CD4-positive, alpha-beta memory T cell (primary cell): ENCODE measurements around the gene SHROOM3. TPM values are rescaled to one million over a fixed set of nuclear protein-coding genes. Genes with fewer than 3 reads are reported as not detected.

ENCODE experiments used
- CTCF ChIA-PET: fragments of 350-600 bp; sonication (Branson Sonifier 250); formaldehyde crosslinking; loops from one replicate; lab custom pipeline; 2021; ENCODE audit warnings: inconsistent platforms; ENCODE audit not compliant: partially characterized antibody; lab: Charles Lee
- POLR2A ChIA-PET: fragments of 350-600 bp; sonication (Branson Sonifier 250); formaldehyde crosslinking; loops from one replicate; lab custom pipeline; 2021; ENCODE audit not compliant: partially characterized antibody; lab: Charles Lee
- DNase-seq, 5 donors: peaks; one replicate each; pipeline versions ENCODE4 v3.0.0 to v3.0.0-alpha.2; 2020 to 2022; ENCODE audit warnings: mixed read lengths in 1 of 5
- H3K27ac ChIP-seq: one replicate; pipeline ENCODE4 v1.7.0; 2013; ENCODE audit warnings: low read depth, low read length
- H3K27me3 ChIP-seq: 2 replicates; pipeline ENCODE4 v1.7.0; 2013; ENCODE audit warnings: mild to moderate bottlenecking, low read length, moderate library complexity; ENCODE audit not compliant: insufficient read depth
- H3K36me3 ChIP-seq: 2 replicates; pipeline ENCODE4 v1.7.0; 2013; ENCODE audit warnings: mild to moderate bottlenecking, low read length, moderate library complexity; ENCODE audit not compliant: insufficient read depth
- H3K4me1 ChIP-seq: 2 replicates; pipeline ENCODE4 v1.7.0; 2013; ENCODE audit warnings: mild to moderate bottlenecking, low read length, moderate library complexity; ENCODE audit not compliant: insufficient read depth
- H3K4me3 ChIP-seq, 2 donors: one replicate each; pipeline ENCODE4 v1.7.0; 2013; ENCODE audit warnings: low read length in 2 of 2, mild to moderate bottlenecking in 1 of 2
- H3K9me3 ChIP-seq, 2 donors: one replicate each; pipeline ENCODE4 v1.7.0; 2013; ENCODE audit warnings: low read length in 2 of 2, control low read depth in 1 of 2; ENCODE audit not compliant: control insufficient read depth in 1 of 2
- H3K27ac Mint-ChIP-seq, 7 donors: one replicate each; pipeline ENCODE4 v1.8.0; 2020 to 2021; ENCODE audit warnings: mixed read lengths in 7 of 7, mild to moderate bottlenecking in 6 of 7, inconsistent platforms in 3 of 7, moderate library complexity in 3 of 7
- H3K27me3 Mint-ChIP-seq, 2 donors: one replicate each; pipeline ENCODE4 v1.8.0; 2020 to 2021; ENCODE audit warnings: mixed read lengths in 2 of 2
- H3K36me3 Mint-ChIP-seq, 2 donors: one replicate each; pipeline ENCODE4 v1.8.0; 2020 to 2021; ENCODE audit warnings: mixed read lengths in 2 of 2, inconsistent platforms in 1 of 2, mild to moderate bottlenecking in 1 of 2
- H3K4me1 Mint-ChIP-seq, 4 donors: one replicate each; pipeline ENCODE4 v1.8.0; 2020 to 2021; ENCODE audit warnings: mixed read lengths in 4 of 4, mild to moderate bottlenecking in 1 of 4
- H3K4me3 Mint-ChIP-seq, 8 donors: one replicate each; pipeline ENCODE4 v1.8.0; 2020 to 2021; ENCODE audit warnings: mixed read lengths in 8 of 8, mild to moderate bottlenecking in 7 of 8, moderate library complexity in 6 of 8, inconsistent platforms in 3 of 8
- H3K9me3 Mint-ChIP-seq, 8 donors: one replicate each; pipeline ENCODE4 v1.8.0; 2020 to 2021; ENCODE audit warnings: mixed read lengths in 8 of 8, mild to moderate bottlenecking in 5 of 8, inconsistent platforms in 3 of 8, moderate library complexity in 1 of 8
- intact Hi-C: fragments of 100-400 bp; cut with micrococcal nuclease; formaldehyde crosslinking; loops from one replicate; pipeline ENCODE4 v1.15.1; 2023
- polyA plus RNA-seq, 2 donors: library from polyadenylated mRNA; unstranded; fragments of 300-500 nt; fragmentation: Illumina TruSeq; gene quantifications; one replicate each; pipeline ENCODE4 v1.2.3, GENCODE V29; 2021
- total RNA-seq, 2 experiments: library from RNA; stranded (reverse); gene quantifications; one replicate each; pipeline ENCODE4 v1.2.3, GENCODE V29; 2021

SHROOM3 gene
- total and polyA plus RNA-seq, 4 experiments from 2014 or later: not detected

GRCh38 chr4:76538296-76538695 lies 103.3 kb downstream of the SHROOM3 start:
- H3K27ac ChIP-seq: no peak overlapping the region
- no peaks in the 10 kb centered on the region for H3K9me3 ChIP-seq
- no peaks in the 10 kb centered on the region for H3K4me1 Mint-ChIP-seq
- H3K9me3 Mint-ChIP-seq: peaks cover 0 to 2% (median 0%) of the 10 kb centered on the region in 8 donors
- no peaks in the 10 kb centered on the region for H3K36me3 Mint-ChIP-seq
- peaks cover 3 to 8% of the 10 kb centered on the region in 2 donors for H3K27me3 Mint-ChIP-seq
- ChIA-PET CTCF (no interaction called here), POLR2A (no interaction called here)
- H3K4me3 ChIP-seq: no peak overlapping the region
- H3K4me3 Mint-ChIP-seq: no peak overlapping the region
- no peaks in the 10 kb centered on the region for H3K36me3 ChIP-seq
- intact Hi-C loops: no loop called here
- no peaks in the 10 kb centered on the region for H3K4me1 ChIP-seq
- H3K27me3 ChIP-seq: no peaks in the 10 kb centered on the region
- DNase-seq: no peak
- H3K27ac Mint-ChIP-seq: no peak overlapping the region

- H3K4me3 ChIP-seq: no peak overlapping the region
- no peak overlapping the region for H3K4me3 Mint-ChIP-seq
- no peaks in the 10 kb centered on the region for H3K36me3 Mint-ChIP-seq
- H3K27me3 Mint-ChIP-seq: peaks cover 3 to 6% of the 10 kb centered on the region in 2 donors
- CTCF ChIA-PET: no interaction called here
- no peak overlapping the region for H3K27ac ChIP-seq
- no peak for DNase-seq
- no peaks in the 10 kb centered on the region for H3K9me3 ChIP-seq
- no peaks in the 10 kb centered on the region for H3K36me3 ChIP-seq
- H3K27ac Mint-ChIP-seq: no peak overlapping the region
- no peaks in the 10 kb centered on the region for H3K27me3 ChIP-seq
- peaks cover 0 to 4% (median under 1%) of the 10 kb centered on the region in 4 donors for H3K4me1 Mint-ChIP-seq
- intact Hi-C loops: no loop called here
- H3K4me1 ChIP-seq: peaks cover 4% of the 10 kb centered on the region
- POLR2A ChIA-PET: no interaction called here
- H3K9me3 Mint-ChIP-seq: peaks cover 0 to 2% (median 0%) of the 10 kb centered on the region in 8 donors
Observed at GRCh38 chr4:76539979-76540378, 105.0 kb downstream of the SHROOM3 start.

GRCh38 chr4:76540486-76540885 lies 105.5 kb downstream of the SHROOM3 start:
- H3K4me1 ChIP-seq: peaks cover 9% of the 10 kb centered on the region
- POLR2A ChIA-PET: no interaction called here
- H3K9me3 ChIP-seq: no peaks in the 10 kb centered on the region
- H3K36me3 ChIP-seq: no peaks in the 10 kb centered on the region
- Mint-ChIP-seq H3K36me3 (no peaks in the 10 kb centered on the region), H3K4me1 (peaks cover 5 to 10% (median 6%) of the 10 kb centered on the region in 4 donors), H3K27me3 (peaks cover 3 to 6% of the 10 kb centered on the region in 2 donors), H3K9me3 (peaks cover 0 to 2% (median 0%) of the 10 kb centered on the region in 8 donors), H3K4me3 (no peak overlapping the region), H3K27ac (no peak overlapping the region)
- H3K27ac ChIP-seq: no peak overlapping the region
- intact Hi-C loops: no loop called here
- CTCF ChIA-PET: no interaction called here
- no peaks in the 10 kb centered on the region for H3K27me3 ChIP-seq
- DNase-seq: no peak
- H3K4me3 ChIP-seq: no peak overlapping the region

GRCh38 chr4:76543378-76543777 lies 108.3 kb downstream of the SHROOM3 start:
- Histone ChIP-seq H3K9me3 (no peaks in the 10 kb centered on the region), H3K27ac (no peak overlapping the region), H3K4me1 (peaks cover 11% of the 10 kb centered on the region), H3K27me3 (no peaks in the 10 kb centered on the region), H3K36me3 (no peaks in the 10 kb centered on the region), H3K4me3 (no peak overlapping the region)
- H3K4me1 Mint-ChIP-seq: peaks cover 8 to 13% (median 8%) of the 10 kb centered on the region in 4 donors
- ChIA-PET CTCF (no interaction called here), POLR2A (no interaction called here)
- no peak for DNase-seq
- no peak overlapping the region for H3K27ac Mint-ChIP-seq
- H3K9me3 Mint-ChIP-seq: peaks cover 0 to 2% (median 0%) of the 10 kb centered on the region in 8 donors
- H3K36me3 Mint-ChIP-seq: no peaks in the 10 kb centered on the region
- no peak overlapping the region for H3K4me3 Mint-ChIP-seq
- intact Hi-C loops: no loop called here
- H3K27me3 Mint-ChIP-seq: peaks cover 2 to 6% of the 10 kb centered on the region in 2 donors

GRCh38 chr4:76544725-76545124 lies 109.7 kb downstream of the SHROOM3 start:
- CTCF ChIA-PET: no interaction called here
- Mint-ChIP-seq H3K36me3 (no peaks in the 10 kb centered on the region), H3K27ac (no peak overlapping the region), H3K4me1 (peaks cover 8 to 13% (median 8%) of the 10 kb centered on the region in 4 donors), H3K9me3 (peaks cover 0 to 2% (median 0%) of the 10 kb centered on the region in 8 donors), H3K4me3 (no peak overlapping the region), H3K27me3 (peaks cover 2 to 3% of the 10 kb centered on the region in 2 donors)
- Histone ChIP-seq H3K27me3 (no peaks in the 10 kb centered on the region), H3K27ac (no peak overlapping the region), H3K9me3 (no peaks in the 10 kb centered on the region), H3K36me3 (no peaks in the 10 kb centered on the region), H3K4me1 (peaks cover 11% of the 10 kb centered on the region), H3K4me3 (no peak overlapping the region)
- POLR2A ChIA-PET: no interaction called here
- intact Hi-C loops: no loop called here
- no peak for DNase-seq

GRCh38 chr4:76545226-76545884 lies 110.3 kb downstream of the SHROOM3 start:
- peaks cover 0 to 2% (median 0%) of the 10 kb centered on the region in 8 donors for H3K9me3 Mint-ChIP-seq
- no peaks in the 10 kb centered on the region for H3K27me3 ChIP-seq
- peak overlapping the region in 1 of 7 donors; percentile 26 for H3K27ac Mint-ChIP-seq
- peak overlapping the region in 4 of 8 donors; percentile 2 to 38 (median 24) for H3K4me3 Mint-ChIP-seq
- ChIA-PET CTCF (no interaction called here), POLR2A (no interaction called here)
- H3K4me1 ChIP-seq: peaks cover 11% of the 10 kb centered on the region
- intact Hi-C loops: no loop called here
- peaks cover 2 to 3% of the 10 kb centered on the region in 2 donors for H3K27me3 Mint-ChIP-seq
- H3K9me3 ChIP-seq: no peaks in the 10 kb centered on the region
- H3K4me3 ChIP-seq: no peak overlapping the region
- H3K4me1 Mint-ChIP-seq: peaks cover 8 to 13% (median 8%) of the 10 kb centered on the region in 4 donors
- no peak overlapping the region for H3K27ac ChIP-seq
- peak in 1 of 5 donors; percentile 5 for DNase-seq
- no peaks in the 10 kb centered on the region for H3K36me3 Mint-ChIP-seq
- H3K36me3 ChIP-seq: no peaks in the 10 kb centered on the region

GRCh38 chr4:76546327-76546726 lies 111.3 kb downstream of the SHROOM3 start:
- Histone ChIP-seq H3K4me3 (no peak overlapping the region), H3K27ac (no peak overlapping the region), H3K27me3 (no peaks in the 10 kb centered on the region), H3K36me3 (no peaks in the 10 kb centered on the region), H3K9me3 (no peaks in the 10 kb centered on the region), H3K4me1 (peaks cover 11% of the 10 kb centered on the region)
- CTCF ChIA-PET: no interaction called here
- DNase-seq: no peak
- peaks cover 0 to 2% (median 0%) of the 10 kb centered on the region in 8 donors for H3K9me3 Mint-ChIP-seq
- POLR2A ChIA-PET: no interaction called here
- H3K27ac Mint-ChIP-seq: no peak overlapping the region
- H3K4me3 Mint-ChIP-seq: no peak overlapping the region
- peaks cover 2 to 3% of the 10 kb centered on the region in 2 donors for H3K27me3 Mint-ChIP-seq
- intact Hi-C loops: no loop called here
- H3K36me3 Mint-ChIP-seq: no peaks in the 10 kb centered on the region
- peaks cover 8 to 13% (median 8%) of the 10 kb centered on the region in 4 donors for H3K4me1 Mint-ChIP-seq
